Measurements from ENCODE around the gene CREB3L2.
"Not testable (repeated sequence)": the region's sequence is repeated elsewhere in the genome, so short reads cannot be mapped to it uniquely, and the experiment has no call there.

Gene CREB3L2

GRCh38 chr7:137987968-137988367, 13.9 kb downstream of the CREB3L2 start:
- DNase-seq (ENCODE audit: low spot score): no peak

GRCh38 chr7:137987563-137987962, 14.3 kb downstream of the CREB3L2 start:
- DNase-seq (ENCODE audit: low spot score): no peak

DNA sequence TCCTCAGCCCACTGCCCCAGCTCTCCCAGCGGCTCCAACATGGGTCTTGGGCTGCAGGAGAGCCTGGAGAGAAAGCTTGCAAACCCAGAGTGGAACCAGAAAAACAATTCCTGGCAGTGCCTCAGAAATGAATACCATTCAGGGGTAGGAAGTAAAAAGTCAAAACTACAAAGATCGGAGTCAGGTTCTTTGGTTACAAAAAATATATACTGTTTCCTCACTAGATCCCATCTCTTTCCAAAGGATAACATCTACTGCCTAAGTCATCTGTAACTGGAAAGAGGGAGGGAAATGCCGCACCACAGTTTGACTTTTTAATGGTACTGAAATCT, 14.9 kb downstream of the CREB3L2 start:
- no peak for DNase-seq (ENCODE audit: low spot score)

DNA sequence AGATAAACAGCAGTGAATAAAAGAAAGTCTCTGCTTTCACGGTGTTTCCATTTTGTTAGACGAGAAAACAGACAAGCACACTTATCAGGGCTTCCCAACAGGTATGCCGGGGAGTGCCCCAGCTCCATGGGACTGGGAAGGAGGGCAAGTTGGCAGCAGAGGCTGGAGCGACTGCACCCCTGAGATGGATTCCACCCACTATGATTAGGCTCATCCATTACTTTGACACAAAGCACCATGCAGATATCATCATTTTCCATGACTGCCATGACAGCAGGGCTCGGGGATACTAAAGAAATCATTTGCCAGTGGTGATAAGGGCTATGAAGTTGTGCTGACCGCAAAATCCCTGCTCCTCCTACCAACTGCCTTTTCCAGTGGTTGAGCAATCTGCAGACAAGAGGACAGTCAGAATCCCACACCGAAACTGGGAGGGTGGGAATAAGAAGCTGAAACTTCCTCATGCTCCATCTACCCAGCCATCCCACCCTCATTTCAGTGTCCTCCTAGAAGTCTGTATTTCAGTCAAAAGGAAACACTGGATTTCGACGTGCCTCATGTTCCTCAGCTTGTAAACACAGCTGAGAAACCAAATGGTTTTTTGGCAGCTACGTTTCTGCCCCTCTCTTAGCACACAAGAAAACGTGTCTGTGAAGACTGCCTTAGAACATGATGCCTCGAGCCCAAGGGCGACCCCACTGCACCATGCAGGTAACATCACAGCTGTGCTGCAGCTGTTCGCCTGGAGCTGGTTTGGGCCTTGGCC, 15.5 kb downstream of the CREB3L2 start:
- no peak for DNase-seq (ENCODE audit: low spot score)

DNA sequence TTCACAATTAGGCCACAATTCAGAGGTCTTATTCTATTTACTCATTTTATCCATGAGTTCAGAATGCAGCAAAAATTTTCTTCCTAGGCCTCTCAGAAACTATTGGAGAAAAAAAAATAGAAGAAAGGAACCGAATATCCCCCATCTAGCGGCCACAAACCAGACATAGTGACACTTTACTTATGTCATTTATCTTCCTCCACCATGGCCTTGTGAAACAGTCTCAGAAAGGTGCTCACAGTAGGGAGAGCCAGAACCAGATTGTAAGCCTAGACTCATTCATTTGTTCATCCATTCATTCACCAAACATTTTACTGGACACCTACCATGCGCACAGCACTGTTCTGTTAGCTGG, 16.0 kb downstream of the CREB3L2 start:
- no peak for DNase-seq (ENCODE audit: low spot score)

DNA sequence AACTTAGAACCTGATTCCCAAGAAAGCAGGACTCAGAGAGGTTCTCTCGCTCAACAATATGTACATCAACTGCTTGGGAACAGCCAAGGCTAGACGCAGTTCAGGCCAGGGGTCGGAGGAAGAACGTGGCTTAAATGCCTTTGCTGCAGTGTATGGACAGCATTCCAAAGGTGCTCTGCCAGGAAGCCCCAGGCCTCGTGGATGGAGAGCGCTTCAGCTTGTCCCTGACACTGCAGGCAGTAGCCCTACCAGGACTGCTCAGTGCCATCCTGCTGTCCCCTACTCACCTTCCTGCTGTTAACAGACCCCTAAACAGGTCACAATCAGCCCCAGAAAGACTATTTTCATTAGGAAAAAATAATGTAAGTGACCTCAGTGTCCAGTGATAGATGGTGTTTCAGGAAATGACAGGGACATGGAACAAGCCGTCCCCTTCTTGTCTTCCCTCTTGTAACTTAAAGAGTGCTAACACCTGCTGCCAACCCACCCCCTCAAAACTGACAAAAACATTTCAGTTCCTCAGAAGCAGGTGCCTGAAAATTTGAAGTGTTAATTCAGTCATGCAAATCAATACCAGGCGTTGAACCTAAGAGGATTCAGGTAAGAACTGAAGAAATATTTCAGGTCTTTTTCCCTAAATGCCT, 16.5 kb downstream of the CREB3L2 start:
- no peak for DNase-seq (ENCODE audit: low spot score)

GRCh38 chr7:137984181-137985041, 17.5 kb downstream of the CREB3L2 start:
- no peak for DNase-seq (ENCODE audit: low spot score)

- no peak for DNase-seq (ENCODE audit: low spot score)
These were observed 18.4 kb downstream of the CREB3L2 start for GRCh38 chr7:137983323-137984008.

GRCh38 chr7:137982394-137982793, 19.5 kb downstream of the CREB3L2 start:
- not testable (repeated sequence) for DNase-seq (ENCODE audit: low spot score)

- DNase-seq (ENCODE audit: low spot score): no peak
These were observed 20.2 kb downstream of the CREB3L2 start for GRCh38 chr7:137981668-137982067.

GRCh38 chr7:137981175-137981574, 20.7 kb downstream of the CREB3L2 start:
- no peak for DNase-seq (ENCODE audit: low spot score)

GRCh38 chr7:137980308-137980707, 21.6 kb downstream of the CREB3L2 start:
- no peak for DNase-seq (ENCODE audit: low spot score)

GRCh38 chr7:137978464-137979237, 23.2 kb downstream of the CREB3L2 start:
- peak; percentile 94 for DNase-seq (ENCODE audit: low spot score)

DNA sequence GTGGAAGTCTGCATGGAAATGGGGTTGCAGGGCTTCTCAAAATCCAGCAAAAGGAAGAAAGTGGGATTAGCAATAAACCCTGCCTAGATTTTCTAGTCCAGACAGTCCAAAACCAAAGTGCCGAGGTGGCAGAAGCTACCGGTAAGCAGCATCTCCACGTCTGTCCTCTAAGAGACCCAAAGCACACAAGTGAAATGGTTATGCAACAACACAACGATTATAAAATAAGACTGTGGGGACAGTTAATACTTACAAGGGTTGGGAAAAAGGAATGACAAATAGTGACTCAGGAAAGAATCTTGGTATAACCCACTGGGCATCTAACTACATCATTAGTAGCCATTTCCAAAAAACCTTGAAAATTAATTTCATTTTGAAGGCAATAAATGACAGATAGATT, 24.7 kb downstream of the CREB3L2 start:
- no peak for DNase-seq (ENCODE audit: low spot score)

DNA sequence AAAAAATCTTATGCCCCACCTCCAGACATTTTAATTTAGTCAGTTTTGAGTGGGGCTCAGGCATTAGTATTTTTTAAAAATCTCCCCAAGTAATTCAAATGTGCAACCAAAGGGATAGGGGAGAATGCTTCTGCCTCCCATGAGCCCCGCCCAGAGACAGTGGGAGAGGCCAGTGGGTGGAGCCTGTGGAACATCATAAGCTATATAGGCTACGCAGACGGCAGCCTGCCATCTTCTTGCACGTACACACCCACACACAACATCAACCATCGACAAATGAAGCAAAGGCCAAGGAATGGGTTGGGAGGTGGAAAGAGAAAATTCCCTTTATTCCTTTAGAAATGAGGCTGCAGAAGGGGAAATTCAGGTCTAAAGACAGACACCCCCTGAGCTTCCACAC, 25.2 kb downstream of the CREB3L2 start:
- DNase-seq (ENCODE audit: low spot score): no peak

- no peak for DNase-seq (ENCODE audit: low spot score)
These were observed 25.7 kb downstream of the CREB3L2 start for GRCh38 chr7:137976232-137976631.

GRCh38 chr7:137975768-137976167, 26.1 kb downstream of the CREB3L2 start:
- no peak for DNase-seq (ENCODE audit: low spot score)

- DNase-seq (ENCODE audit: low spot score): no peak
These were observed 26.7 kb downstream of the CREB3L2 start for GRCh38 chr7:137975221-137975620.

- DNase-seq (ENCODE audit: low spot score): no peak
These were observed 27.1 kb downstream of the CREB3L2 start for GRCh38 chr7:137974766-137975165.

GRCh38 chr7:137970253-137970975, 31.5 kb downstream of the CREB3L2 start:
- DNase-seq (ENCODE audit: low spot score): peak; percentile 47

- DNase-seq (ENCODE audit: low spot score): no peak
These were observed 32.1 kb downstream of the CREB3L2 start for GRCh38 chr7:137969828-137970227.
